Measurements from ENCODE around the gene HOXA5.

Gene HOXA5

DNA sequence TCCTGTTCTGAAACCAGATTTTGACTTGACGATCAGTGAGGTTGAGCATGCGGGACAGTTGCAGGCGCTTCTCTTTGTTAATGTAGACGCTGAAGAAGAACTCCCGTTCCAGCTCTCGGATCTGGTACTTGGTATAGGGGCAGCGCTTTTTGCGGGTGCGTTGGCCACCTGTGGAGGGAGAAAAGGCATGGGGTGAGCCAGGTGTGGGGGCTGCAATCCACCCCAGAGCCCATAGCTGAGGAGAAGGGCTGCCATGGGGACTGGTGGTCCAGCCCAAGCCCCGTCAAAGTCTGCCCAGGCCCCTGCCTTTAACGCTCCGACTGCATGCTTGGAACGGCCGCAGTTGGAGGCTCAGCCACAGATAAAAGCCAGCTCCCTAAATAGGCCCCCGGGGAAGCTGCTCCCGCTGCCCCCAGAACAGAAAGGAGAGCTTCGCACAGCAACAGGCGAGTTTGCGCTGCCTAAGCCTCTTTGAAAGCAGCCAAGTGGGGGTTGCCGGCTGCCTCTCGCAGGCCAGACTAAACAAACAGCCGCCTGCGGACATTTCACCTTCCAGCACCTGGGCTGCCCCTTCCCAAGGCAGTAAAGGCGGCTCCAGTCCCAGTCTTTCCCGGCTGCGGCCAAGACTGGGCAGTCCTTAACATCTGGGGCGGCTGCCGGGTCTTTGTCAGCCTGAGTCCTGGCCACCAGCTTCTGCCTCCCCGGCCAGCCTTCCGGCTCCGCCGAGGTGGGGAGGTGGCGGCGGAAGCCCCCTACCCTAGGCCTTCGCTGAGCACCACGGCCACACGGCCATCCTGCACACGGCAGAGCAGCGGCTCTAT, 39.6 kb upstream of the HOXA5 start:
- no peak for DNase-seq (ENCODE audit: low read depth, low spot score)

GRCh38 chr7:27182285-27182841, 38.9 kb upstream of the HOXA5 start:
- DNase-seq (ENCODE audit: low read depth, low spot score), result no peak

- no peak for DNase-seq (ENCODE audit: low read depth, low spot score)
Measured at GRCh38 chr7:27181795-27182275, 38.4 kb upstream of the HOXA5 start.

- no peak for DNase-seq (ENCODE audit: low read depth, low spot score)
Measured at GRCh38 chr7:27180431-27181420, 37.2 kb upstream of the HOXA5 start.

GRCh38 chr7:27179503-27180430, 36.3 kb upstream of the HOXA5 start:
- DNase-seq (ENCODE audit: low read depth, low spot score), result no peak

DNA sequence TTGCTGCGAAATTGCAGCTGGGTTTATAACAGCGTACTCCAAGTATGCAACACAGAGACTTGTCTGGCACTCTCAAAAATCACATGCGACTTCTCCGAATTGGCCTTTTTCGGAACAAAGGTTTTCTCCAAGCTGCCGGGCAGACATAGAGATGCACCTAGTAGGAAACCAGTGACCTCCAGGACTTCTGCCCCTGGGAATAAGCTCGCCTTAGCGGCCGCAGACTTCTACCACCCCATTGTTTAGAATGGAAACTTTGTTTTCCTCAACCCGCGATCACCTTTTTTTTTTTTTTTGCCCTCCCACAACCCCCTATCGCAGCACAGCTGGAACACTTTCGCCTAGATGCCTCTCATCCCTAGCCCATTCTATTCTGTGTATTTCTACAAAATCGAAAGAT, 35.5 kb upstream of the HOXA5 start:
- no peak for DNase-seq (ENCODE audit: low read depth, low spot score)

- DNase-seq (ENCODE audit: low read depth, low spot score), result no peak
Measured at GRCh38 chr7:27178366-27178765, 34.9 kb upstream of the HOXA5 start.

DNA sequence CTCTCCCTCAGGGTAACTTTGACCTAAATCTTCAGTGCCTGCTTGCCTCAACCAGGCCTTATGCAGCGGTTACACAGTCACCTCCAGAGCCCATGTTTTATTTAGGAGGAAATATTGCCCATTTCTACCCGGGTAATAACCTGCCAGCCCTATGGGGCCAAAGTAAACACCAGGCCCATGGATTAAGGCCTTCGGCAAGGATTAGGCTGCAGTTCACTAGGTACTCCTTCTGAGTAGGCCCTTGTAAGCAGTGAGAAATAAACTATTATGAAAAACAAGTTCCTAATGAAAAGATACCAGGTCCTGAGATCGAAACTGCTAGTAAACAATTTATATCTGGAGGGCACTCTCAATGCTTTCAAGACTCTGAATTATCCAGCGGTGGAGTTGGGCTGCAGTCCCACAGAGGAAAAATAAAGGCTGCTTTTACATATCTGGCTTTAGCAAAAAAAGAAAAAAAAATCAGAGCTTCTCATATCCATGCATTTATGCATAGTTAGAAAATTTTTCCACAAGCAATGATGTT, 34.4 kb upstream of the HOXA5 start:
- DNase-seq (ENCODE audit: low read depth, low spot score), result no peak

DNA sequence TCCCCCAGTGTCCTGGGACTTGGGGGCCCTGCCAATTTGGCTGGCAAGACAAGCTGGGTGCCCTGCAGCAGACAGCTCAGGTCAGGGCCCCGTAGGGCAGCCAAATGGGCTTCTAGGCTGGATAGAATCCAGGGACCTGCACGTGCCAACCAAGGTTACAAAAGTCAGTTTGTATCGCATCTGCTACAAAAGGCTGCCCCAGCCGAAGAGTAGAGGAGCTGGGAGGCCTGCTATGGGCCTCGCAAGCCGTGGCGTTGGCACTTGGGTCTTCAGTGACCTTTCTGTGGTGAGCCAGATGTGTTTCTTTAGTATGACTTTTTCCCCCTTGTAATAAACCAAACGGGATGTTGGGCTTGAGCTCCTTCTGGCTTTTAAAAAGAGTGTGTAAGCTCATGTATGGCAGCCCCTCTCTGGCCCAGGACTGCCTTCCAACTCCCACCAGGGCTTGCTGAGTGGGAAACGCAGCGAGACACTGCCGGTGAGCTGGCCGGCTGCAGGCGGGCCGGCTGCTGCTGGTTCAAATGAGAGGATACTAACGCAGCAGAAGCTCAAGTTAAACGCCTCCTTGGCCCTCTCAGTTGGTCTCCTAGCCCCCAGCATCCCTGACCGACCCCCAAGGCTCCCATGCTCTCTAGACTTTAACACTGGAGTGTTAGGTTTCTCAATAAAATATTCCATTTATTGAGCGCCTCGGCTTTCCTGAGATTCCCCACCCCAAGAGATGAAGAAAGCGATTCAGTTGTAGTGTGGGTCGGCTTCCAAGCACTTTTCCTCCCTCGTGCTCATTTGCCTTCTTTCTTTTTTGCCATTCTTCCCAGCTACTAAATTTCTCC, 33.7 kb upstream of the HOXA5 start:
- no peak for DNase-seq (ENCODE audit: low read depth, low spot score)

DNA sequence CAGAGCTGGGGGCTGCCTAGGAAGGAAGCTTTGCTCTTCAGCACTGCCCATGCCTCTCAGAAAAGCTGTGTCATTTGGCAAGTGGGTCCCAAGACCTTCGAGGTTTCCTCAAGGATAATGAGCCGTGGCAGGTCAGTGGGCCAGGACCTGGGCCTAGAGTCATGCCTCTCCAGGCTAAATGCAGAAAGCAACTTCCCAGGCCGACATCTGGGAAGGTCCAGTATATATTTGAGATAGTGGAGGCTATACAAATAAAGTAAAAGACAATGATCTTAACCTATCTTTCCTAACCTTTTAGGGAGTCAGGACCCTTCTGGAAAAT, 33.0 kb upstream of the HOXA5 start:
- no peak for DNase-seq (ENCODE audit: low read depth, low spot score)

DNA sequence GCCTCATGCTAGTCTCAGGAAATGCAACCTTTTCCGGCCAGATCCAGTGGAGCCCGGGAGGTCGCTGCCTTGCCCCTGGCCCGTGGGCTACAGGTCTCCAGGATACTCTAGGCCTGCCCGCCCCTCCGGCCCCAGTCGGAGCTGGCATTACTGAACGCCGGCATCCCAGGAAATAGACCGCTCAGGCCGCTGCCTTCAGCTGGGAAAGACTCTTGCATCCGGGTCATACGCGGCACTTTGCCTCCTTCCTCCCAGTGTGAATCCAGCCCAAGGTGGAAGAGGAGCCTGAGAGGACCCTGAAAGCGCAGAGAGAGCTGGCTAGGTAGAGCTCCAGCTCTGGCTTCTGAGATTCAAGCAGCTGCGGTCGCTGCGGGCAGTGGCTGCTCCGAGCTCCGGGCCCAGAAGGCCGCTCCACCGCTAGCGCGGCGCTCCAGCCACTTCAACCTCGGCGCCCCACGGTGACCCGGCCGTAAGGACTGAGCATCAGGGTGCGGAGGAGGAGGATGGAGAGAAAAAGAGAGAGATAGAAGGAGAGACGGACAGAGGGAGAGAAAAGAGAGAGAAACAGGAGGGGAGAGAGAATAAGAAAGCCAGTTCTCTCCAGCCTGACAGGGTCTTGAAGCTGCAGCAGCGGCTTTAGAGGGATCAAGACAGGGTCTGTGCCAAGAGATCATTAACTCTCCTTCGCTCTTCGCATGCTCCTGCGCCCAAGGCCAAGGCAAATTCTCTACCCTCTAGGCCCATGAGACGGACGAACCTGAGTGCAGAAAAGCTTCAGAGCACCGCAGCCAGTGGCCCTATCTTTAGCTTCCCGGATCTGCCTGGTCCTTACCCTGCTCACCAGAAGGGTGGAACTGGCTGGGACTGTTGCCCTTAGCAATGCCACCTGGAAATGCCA, 32.4 kb upstream of the HOXA5 start:
- DNase-seq (ENCODE audit: low read depth, low spot score), result no peak

GRCh38 chr7:27174874-27175625, 31.6 kb upstream of the HOXA5 start:
- DNase-seq (ENCODE audit: low read depth, low spot score), result no peak

GRCh38 chr7:27173956-27174873, 30.7 kb upstream of the HOXA5 start, which contains the start of gene HOXA10:
TSS of gene HOXA10 (minus strand) at chr7:27174320. CDS start at chr7:27174306, 14 bp downstream.
- no peak for DNase-seq (ENCODE audit: low read depth, low spot score)

GRCh38 chr7:27173511-27173955, 30.1 kb upstream of the HOXA5 start:
- no peak for DNase-seq (ENCODE audit: low read depth, low spot score)

DNA sequence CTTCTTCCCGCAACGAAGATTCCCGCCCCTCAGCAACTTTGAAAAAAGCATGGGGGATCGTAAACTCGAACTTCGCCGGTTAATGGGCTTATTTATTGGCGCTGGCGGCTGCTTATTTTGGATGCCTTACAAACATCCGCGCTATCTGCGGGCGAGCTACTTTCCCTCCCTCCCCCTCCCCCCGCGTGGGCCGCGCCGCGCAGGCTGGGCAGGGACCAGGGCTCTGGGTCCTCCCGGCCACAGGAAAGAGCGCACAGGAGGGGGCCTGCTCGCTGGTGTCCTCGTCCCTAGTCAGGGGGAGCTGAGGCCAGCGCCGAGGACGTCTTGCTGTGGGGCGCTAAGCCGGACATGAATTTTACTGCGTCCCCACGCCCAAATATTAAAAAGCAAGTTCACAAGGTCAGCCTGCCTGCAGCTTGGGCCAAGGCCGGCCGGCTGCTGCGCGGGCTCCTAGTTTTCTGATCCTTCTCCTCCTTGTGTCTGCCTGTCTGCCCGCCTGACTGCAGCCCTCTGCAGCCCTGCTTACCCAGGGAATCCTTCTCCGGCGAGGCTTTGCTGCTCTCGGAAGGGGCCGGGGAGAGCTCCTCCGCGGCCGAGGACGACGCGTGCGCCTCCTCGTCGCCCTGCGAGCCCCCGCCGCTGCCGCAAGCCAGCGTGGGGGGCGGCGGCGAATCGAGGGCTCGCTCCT, 29.5 kb upstream of the HOXA5 start:
- no peak for DNase-seq (ENCODE audit: low read depth, low spot score)

GRCh38 chr7:27172315-27172774, 28.9 kb upstream of the HOXA5 start:
- no peak for DNase-seq (ENCODE audit: low read depth, low spot score)
